HG03108 (cell line): ENCODE measurements around the gene LAPTM4A.
"Not testable (repeated sequence)": the region's sequence is repeated elsewhere in the genome, so short reads cannot be mapped to it uniquely, and the experiment has no call there.

Experiments
- ATAC-seq: cut with Tn5 transposase; IDR thresholded peaks from one replicate; pipeline ENCODE4 v1.9.1; 2021; ENCODE audit warnings: moderate library complexity; ENCODE audit not compliant: unreplicated experiment

Gene LAPTM4A

GRCh38 chr2:20077411-20077940 lies 26.0 kb upstream of the LAPTM4A start:
- no peak for ATAC-seq

GRCh38 chr2:20076757-20077156 lies 25.3 kb upstream of the LAPTM4A start:
- ATAC-seq, result no peak

- ATAC-seq, result no peak
These were observed 23.5 kb upstream of the LAPTM4A start for GRCh38 chr2:20074901-20075300.

- ATAC-seq, result not testable (repeated sequence)
These were observed 22.7 kb upstream of the LAPTM4A start for GRCh38 chr2:20074046-20074648.

- ATAC-seq, result no peak
These were observed 22.0 kb upstream of the LAPTM4A start for GRCh38 chr2:20073460-20073859.

- no peak for ATAC-seq
These were observed 21.2 kb upstream of the LAPTM4A start for GRCh38 chr2:20072436-20073158.

- ATAC-seq, result no peak
These were observed 20.3 kb upstream of the LAPTM4A start for GRCh38 chr2:20071397-20072383.

- ATAC-seq, result no peak
These were observed 18.3 kb upstream of the LAPTM4A start for GRCh38 chr2:20069756-20070155.

- no peak for ATAC-seq
These were observed 16.7 kb upstream of the LAPTM4A start for GRCh38 chr2:20067992-20068584.

GRCh38 chr2:20065885-20066602 lies 14.6 kb upstream of the LAPTM4A start:
- ATAC-seq, result no peak

- ATAC-seq, result no peak
These were observed 13.4 kb upstream of the LAPTM4A start for GRCh38 chr2:20064841-20065240.

- no peak for ATAC-seq
These were observed 13.0 kb upstream of the LAPTM4A start for GRCh38 chr2:20064421-20064820.

- no peak for ATAC-seq
These were observed 11.5 kb upstream of the LAPTM4A start for GRCh38 chr2:20062615-20063545.

- no peak for ATAC-seq
These were observed 10.5 kb upstream of the LAPTM4A start for GRCh38 chr2:20061940-20062339.

- ATAC-seq, result no peak
These were observed 10.0 kb upstream of the LAPTM4A start for GRCh38 chr2:20061476-20061875.

GRCh38 chr2:20060106-20060505 lies 8.7 kb upstream of the LAPTM4A start:
- ATAC-seq, result no peak

- no peak for ATAC-seq
These were observed 5.8 kb upstream of the LAPTM4A start for GRCh38 chr2:20057268-20057667.

- no peak for ATAC-seq
These were observed 3.5 kb upstream of the LAPTM4A start for GRCh38 chr2:20054931-20055330.

- no peak for ATAC-seq
These were observed 2.7 kb upstream of the LAPTM4A start for GRCh38 chr2:20054119-20054518.
